Stomach (tissue), 9 donors: ENCODE measurements around the gene CIAO2B. TPM values are rescaled to one million over a fixed set of nuclear protein-coding genes. Genes with fewer than 3 reads are reported as not detected.
A peak's percentile ranks its signal among the peaks of the same experiment; 100 is the strongest.

Experiments used
- DNase-seq, 2 donors: peaks; one replicate each; pipeline versions ENCODE4 v3.0.0 to v3.0.0-alpha.2; 2013 to 2019
- H3K27ac ChIP-seq, 5 donors: fragments of 200-600 bp in 4 of 5; sonication (generic) in 4 of 5; one replicate each; pipeline ENCODE4 v1.5.1; 2013 to 2019; ENCODE audit warnings: mild to moderate bottlenecking in 1 of 5, moderate library complexity in 1 of 5
- H3K27me3 ChIP-seq, 3 donors: fragments of 200-600 bp; sonication (generic); one replicate each; pipeline ENCODE4 v1.5.1; 2017 to 2019; ENCODE audit warnings: mixed run types in 1 of 3
- H3K36me3 ChIP-seq, 4 donors: fragments of 200-600 bp; sonication (generic); 1 replicate in 3 of 4; 2 replicates in 1 of 4; pipeline ENCODE4 v1.5.1; 2016 to 2019
- H3K4me1 ChIP-seq, 4 donors: fragments of 200-600 bp; sonication (generic); one replicate each; pipeline ENCODE4 v1.5.1; 2016 to 2019
- H3K4me3 ChIP-seq, 4 donors: fragments of 200-600 bp; sonication (generic) in 3 of 4; one replicate each; pipeline ENCODE4 v1.5.1; 2016 to 2019; ENCODE audit warnings: mild to moderate bottlenecking in 1 of 4
- H3K9me3 ChIP-seq, 4 donors: fragments of 200-600 bp; sonication (generic); one replicate each; pipeline ENCODE4 v1.5.1; 2016 to 2019
- CTCF ChIP-seq, 7 experiments: fragments of 450-650 bp in 4 of 7; fragments of 200-600 bp in 3 of 7; sonication (generic) in 3 of 7; IDR thresholded peaks; one replicate each; pipeline ENCODE4 v1.5.1; 2016 to 2019; ENCODE audit warnings: antibody characterized with exemption in 7 of 7, control low read depth in 2 of 7, mild to moderate bottlenecking in 1 of 7
- EP300 ChIP-seq: sonication (generic); formaldehyde crosslinking; IDR thresholded peaks from one replicate; pipeline ENCODE4 v1.6.1; 2017; ENCODE audit warnings: antibody characterized with exemption
- POLR2A ChIP-seq, 4 donors: fragments of 450-650 bp; IDR thresholded peaks; one replicate each; pipeline ENCODE4 v1.6.1; 2016; ENCODE audit warnings: antibody characterized with exemption in 4 of 4, control low read depth in 2 of 4, mild to moderate bottlenecking in 1 of 4, moderate library complexity in 1 of 4
- POLR2AphosphoS5 ChIP-seq, 3 donors: sonication (generic); formaldehyde crosslinking; IDR thresholded peaks; one replicate each; pipeline ENCODE4 v1.6.1; 2016; ENCODE audit warnings: antibody characterized with exemption in 3 of 3
- WGBS, 5 donors: extraction: QIAGEN DNeasy Blood & Tissue Kit in 3 of 5; methylation state at CpG; one replicate each; pipeline versions ENCODE4 v1.1.5 to v1.1.7; 2013 to 2018; 5-methylcytosine and 5-hydroxymethylcytosine counted together
- intact Hi-C: fragments of 100-400 bp; cut with DNase I; formaldehyde crosslinking; loops from one replicate; pipeline ENCODE4 v1.15.1; 2023; ENCODE audit warnings: low total_unique reads
- polyA plus RNA-seq, 3 donors: library from polyadenylated mRNA; stranded (reverse); fragments of 200-250 nt; gene quantifications; one replicate each; pipeline ENCODE4 v1.2.3, GENCODE V29; 2013
- total RNA-seq, 5 donors: library from RNA; depleted of rRNA; stranded (reverse); fragments of >200 nt; gene quantifications; one replicate each; pipeline versions ENCODE4 v1.1.0 to v1.2.3, GENCODE V29; 2014 to 2016
- donor health status: healthy with polysubstance abuse.
- donor health status: Bipolar disorder and iron deficiency.
- donor health status: healthy.

The CIAO2B gene
- total and polyA plus RNA-seq, 8 donors, result 4.3 to 176 (median 76.1) TPM

GRCh38 chr16:66900721-66901441 is 33.3 kb downstream of the CIAO2B start:
- H3K9me3 ChIP-seq, result no peaks in the 10 kb centered on the region
- no peaks in the 10 kb centered on the region for H3K36me3 ChIP-seq
- peak overlapping the region in 4 of 5 donors; percentile 80 to 88 (median 86) for H3K27ac ChIP-seq
- H3K27me3 ChIP-seq, result no peaks in the 10 kb centered on the region
- no peak overlapping the region for H3K4me3 ChIP-seq
- intact Hi-C loops, result no loop called here
- WGBS, 5 donors, result 26 to 39% (median 28%) methylated on average over 4 to 7 of the region's 7 CpGs
- DNase-seq, result peak in 1 of 2 donors; percentile 74
- TF ChIP-seq CTCF (IDR thresholded peaks at IDR 0.05) (no peak), POLR2AphosphoS5 (IDR thresholded peaks at IDR 0.05) (peak in 1 of 3 donors; percentile 40)
- H3K4me1 ChIP-seq, result peaks cover 52 to 93% (median 75%) of the 10 kb centered on the region in 4 donors

- no peaks in the 10 kb centered on the region for H3K27me3 ChIP-seq
- WGBS, 5 donors, result 19 to 24% (median 20%) methylated on average over 9 of the region's 9 CpGs
- no peaks in the 10 kb centered on the region for H3K36me3 ChIP-seq
- H3K4me3 ChIP-seq, result no peak overlapping the region
- peak; percentile 87 to 95 for DNase-seq
- intact Hi-C loops, result no loop called here
- H3K4me1 ChIP-seq, result peaks cover 44 to 92% (median 70%) of the 10 kb centered on the region in 4 donors
- no peaks in the 10 kb centered on the region for H3K9me3 ChIP-seq
- TF ChIP-seq POLR2AphosphoS5 (IDR thresholded peaks at IDR 0.05) (peak; percentile 30 to 43 (median 34)), EP300 (no peak)
- H3K27ac ChIP-seq, result peak overlapping the region; percentile 56 to 88 (median 85)
Measured at GRCh38 chr16:66899945-66900710, 34.1 kb downstream of the CIAO2B start.

GRCh38 chr16:66899310-66899944 is 34.8 kb downstream of the CIAO2B start:
- Histone ChIP-seq H3K36me3 (no peaks in the 10 kb centered on the region), H3K4me1 (peaks cover 37 to 85% (median 63%) of the 10 kb centered on the region in 4 donors), H3K27me3 (no peaks in the 10 kb centered on the region), H3K4me3 (no peak overlapping the region), H3K27ac (peak overlapping the region; percentile 59 to 88 (median 85)), H3K9me3 (no peaks in the 10 kb centered on the region)
- WGBS, 5 donors, result 66 to 89% (median 85%) methylated on average over 4 to 6 of the region's 6 CpGs
- TF ChIP-seq CTCF (IDR thresholded peaks at IDR 0.05) (no peak), POLR2AphosphoS5 (IDR thresholded peaks at IDR 0.05) (peak in 1 of 3 donors; percentile 40)
- intact Hi-C loops, result no loop called here
- DNase-seq, result no peak

GRCh38 chr16:66898933-66899309 is 35.3 kb downstream of the CIAO2B start:
- Histone ChIP-seq H3K27ac (peak overlapping the region in 4 of 5 donors; percentile 80 to 88 (median 86)), H3K4me1 (peaks cover 32 to 80% (median 58%) of the 10 kb centered on the region in 4 donors), H3K4me3 (no peak overlapping the region), H3K36me3 (no peaks in the 10 kb centered on the region), H3K9me3 (no peaks in the 10 kb centered on the region), H3K27me3 (no peaks in the 10 kb centered on the region)
- intact Hi-C loops, result no loop called here
- DNase-seq, result no peak
- TF ChIP-seq EP300, result no peak
- no peak for TF ChIP-seq POLR2A (IDR thresholded peaks at IDR 0.05)
- no peak for TF ChIP-seq POLR2AphosphoS5 (IDR thresholded peaks at IDR 0.05)
- no peak for TF ChIP-seq CTCF (IDR thresholded peaks at IDR 0.05)
- WGBS, 5 donors, result 51 to 62% (median 56%) methylated on average over 2 of the region's 2 CpGs
